ENCODE data around the gene KCNK17.

DNA sequence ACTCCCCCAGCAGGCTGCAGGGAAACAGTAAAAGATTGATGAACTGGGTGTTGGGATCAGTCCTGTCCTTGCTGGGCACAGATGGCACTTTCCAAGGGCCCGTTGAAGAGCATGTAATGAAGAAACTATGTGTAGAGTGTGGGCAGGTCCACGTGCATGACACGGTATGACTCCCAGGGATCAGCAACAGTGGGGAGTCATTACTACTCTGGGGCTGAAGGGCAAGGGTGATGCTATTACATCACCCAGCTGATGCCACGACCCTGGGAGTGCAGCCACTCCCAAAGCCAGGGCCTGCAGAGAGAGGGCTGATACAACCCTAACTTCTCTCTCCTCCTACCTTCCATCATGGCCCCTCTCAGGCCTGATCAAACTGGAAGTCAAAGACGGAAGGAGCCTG is 20.1 kb downstream of the KCNK17 start:
- TF ChIP-seq, protein P1, sequence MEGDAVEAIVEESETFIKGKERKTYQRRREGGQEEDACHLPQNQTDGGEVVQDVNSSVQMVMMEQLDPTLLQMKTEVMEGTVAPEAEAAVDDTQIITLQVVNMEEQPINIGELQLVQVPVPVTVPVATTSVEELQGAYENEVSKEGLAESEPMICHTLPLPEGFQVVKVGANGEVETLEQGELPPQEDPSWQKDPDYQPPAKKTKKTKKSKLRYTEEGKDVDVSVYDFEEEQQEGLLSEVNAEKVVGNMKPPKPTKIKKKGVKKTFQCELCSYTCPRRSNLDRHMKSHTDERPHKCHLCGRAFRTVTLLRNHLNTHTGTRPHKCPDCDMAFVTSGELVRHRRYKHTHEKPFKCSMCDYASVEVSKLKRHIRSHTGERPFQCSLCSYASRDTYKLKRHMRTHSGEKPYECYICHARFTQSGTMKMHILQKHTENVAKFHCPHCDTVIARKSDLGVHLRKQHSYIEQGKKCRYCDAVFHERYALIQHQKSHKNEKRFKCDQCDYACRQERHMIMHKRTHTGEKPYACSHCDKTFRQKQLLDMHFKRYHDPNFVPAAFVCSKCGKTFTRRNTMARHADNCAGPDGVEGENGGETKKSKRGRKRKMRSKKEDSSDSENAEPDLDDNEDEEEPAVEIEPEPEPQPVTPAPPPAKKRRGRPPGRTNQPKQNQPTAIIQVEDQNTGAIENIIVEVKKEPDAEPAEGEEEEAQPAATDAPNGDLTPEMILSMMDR (IDR thresholded peaks at IDR 0.05) = no peak
- TF ChIP-seq POLR2A (IDR thresholded peaks at IDR 0.05) (no peak), EP300 (IDR thresholded peaks at IDR 0.05) (no peak)

Data from sigmoid colon (tissue), 4 donors.